HG03066 (cell line): Measurements from ENCODE around the gene SAP25.
"Not testable (repeated sequence)": the region's sequence is repeated elsewhere in the genome, so short reads cannot be mapped to it uniquely, and the experiment has no call there.

Experiments used
- ATAC-seq: cut with Tn5 transposase; IDR thresholded peaks from one replicate; pipeline ENCODE4 v1.9.1; 2021; ENCODE audit warnings: low read depth; ENCODE audit not compliant: unreplicated experiment

The SAP25 gene

DNA sequence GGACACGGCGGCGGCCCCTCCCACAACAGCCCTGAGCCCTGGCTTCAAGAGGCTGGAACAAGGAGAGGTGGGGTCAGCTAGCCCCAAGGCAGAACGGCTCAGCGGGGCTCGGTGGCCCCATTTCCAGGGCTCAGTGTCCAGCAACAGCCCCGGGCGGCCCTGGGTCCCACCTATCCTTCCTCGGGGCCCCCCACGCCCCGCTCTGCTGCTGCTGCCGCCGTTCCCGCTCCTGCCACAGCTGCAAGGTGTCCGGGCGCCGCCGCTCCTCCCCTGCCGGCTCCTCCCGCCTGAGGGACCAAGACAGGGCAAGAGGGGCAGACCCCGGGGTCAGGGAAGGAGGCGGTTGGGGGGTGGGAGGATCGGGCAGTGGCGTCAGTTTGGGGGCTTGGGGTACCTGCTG is 3.4 kb upstream of the SAP25 start:
- no peak for ATAC-seq

GRCh38 chr7:100576384-100576993 is 2.8 kb upstream of the SAP25 start:
- ATAC-seq = no peak

- ATAC-seq = no peak
Measured at GRCh38 chr7:100575746-100576383, 2.2 kb upstream of the SAP25 start.

GRCh38 chr7:100575206-100575631 is 1.5 kb upstream of the SAP25 start:
- ATAC-seq = no peak

- ATAC-seq = no peak
Measured at GRCh38 chr7:100574362-100575205, 884 bp upstream of the SAP25 start.

- no peak for ATAC-seq
Measured at GRCh38 chr7:100572949-100573675, 588 bp downstream of the SAP25 start.

DNA sequence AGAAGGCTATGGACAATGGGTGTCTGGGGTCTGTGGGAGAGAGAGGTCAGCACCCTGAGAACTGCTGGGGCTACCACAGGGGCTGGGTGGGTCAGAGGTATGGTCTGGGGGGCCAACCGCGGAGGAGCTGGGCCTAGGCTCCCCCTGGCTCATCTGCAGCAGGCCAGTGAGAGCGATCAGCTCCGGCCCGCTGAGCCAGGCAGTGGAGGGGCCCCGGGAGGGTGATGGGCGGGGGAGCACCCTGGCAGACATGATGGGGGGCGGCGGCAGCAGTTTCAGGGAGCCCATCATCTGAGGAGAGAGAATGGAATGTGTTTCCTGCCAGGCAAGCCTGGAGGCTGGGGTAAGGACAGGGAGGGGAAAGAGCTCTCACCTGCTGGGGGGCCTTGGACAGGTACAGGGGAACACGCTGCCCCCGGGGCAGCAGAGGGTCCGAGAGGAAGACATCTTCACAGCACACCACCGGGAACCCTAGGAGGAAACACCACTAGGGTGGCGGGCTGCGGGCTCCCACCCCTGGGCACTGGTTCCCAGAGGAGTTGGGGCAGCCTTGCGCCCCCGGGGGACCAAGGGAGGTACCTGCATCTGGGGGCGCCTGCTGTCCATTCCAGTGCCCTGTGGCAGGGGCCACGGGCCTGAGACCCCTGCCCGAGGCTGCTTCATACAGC is 1.3 kb downstream of the SAP25 start:
- ATAC-seq = no peak

DNA sequence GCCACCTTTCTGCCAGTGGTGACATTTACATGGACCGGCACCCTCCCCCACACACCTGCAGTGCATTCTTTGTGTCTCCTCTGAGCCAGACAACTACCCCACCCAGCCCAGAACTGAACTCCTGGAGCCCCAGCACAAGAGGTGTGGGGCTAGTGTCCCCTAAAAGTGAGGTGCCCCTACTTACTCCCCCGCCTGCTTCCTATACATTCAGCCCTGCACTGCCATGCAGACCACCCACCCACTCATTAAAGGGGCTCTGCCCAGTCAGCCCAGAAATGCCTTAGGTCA is 1.9 kb downstream of the SAP25 start:
- no peak for ATAC-seq

- ATAC-seq = no peak
Measured at GRCh38 chr7:100570954-100571828, 2.5 kb downstream of the SAP25 start.

- ATAC-seq = no peak
Measured at GRCh38 chr7:100568896-100569844, 4.5 kb downstream of the SAP25 start.

DNA sequence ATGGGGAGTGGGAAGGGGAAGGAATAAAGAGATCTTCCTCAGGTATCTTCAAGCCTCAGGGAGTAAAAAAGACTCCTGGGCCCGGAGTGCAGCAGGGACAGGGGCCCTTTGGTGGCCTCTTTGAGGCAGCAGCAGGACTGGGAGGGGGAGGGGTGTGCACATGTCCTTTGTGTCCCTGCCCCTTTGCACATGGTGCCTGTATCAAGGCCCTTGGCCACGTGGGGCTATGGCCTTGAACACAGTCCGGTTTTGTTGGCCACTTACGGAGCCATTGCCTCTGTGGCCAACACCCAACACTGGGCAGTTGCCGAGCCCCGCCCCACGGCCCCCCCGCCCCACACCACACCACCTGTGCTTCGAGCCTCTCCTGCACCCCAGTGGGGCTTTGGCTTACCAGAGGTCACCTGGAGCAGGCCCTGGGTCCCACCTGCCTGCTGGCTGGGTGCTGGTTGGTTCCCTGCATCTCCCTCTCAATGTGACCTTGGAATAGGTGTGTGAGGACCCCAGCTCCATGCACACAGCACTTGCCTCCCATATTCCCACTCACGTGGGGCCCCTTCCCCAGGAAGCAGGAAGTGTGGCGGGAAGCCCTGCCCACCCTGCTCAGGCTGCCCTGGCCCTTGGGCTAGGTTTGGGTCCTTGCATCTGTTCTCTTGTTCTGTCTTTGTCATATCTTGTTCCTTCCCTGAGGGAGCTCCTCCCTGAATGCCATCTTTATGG is 5.4 kb downstream of the SAP25 start:
- ATAC-seq = no peak

GRCh38 chr7:100567751-100568175 is 5.9 kb downstream of the SAP25 start:
- no peak for ATAC-seq

GRCh38 chr7:100567031-100567730 is 6.5 kb downstream of the SAP25 start:
- ATAC-seq = no peak

GRCh38 chr7:100566018-100566531 is 7.6 kb downstream of the SAP25 start:
- no peak for ATAC-seq

DNA sequence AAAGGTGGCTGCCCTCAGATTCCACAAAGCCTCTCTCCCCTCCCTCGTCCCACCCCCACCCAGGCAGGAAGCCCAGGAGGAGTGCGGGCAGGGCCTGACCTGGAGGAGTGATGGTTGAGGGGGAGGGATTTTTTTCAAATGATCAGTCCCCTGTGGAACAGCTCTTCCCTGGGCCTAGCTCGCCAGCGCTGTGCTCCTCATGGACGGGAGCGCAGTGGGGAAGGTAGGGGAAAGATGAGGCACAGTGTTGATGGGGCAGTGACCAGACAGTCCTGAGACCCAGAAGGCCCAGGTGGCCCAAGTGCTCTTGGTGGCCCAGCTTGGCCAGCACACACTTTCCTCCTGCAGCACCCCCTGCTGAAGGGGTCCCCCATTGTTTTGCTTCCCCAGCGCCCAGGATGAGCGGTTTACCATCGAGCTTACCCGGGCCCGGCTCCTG is 8.5 kb downstream of the SAP25 start:
- no peak for ATAC-seq

GRCh38 chr7:100564405-100564804 is 9.3 kb downstream of the SAP25 start:
- ATAC-seq = not testable (repeated sequence)

- ATAC-seq = no peak
Measured at GRCh38 chr7:100563809-100564400, 9.8 kb downstream of the SAP25 start.
